ENCODE results near the gene FBXL16.

GRCh38 chr16:692356-693108 is 13.1 kb downstream of the FBXL16 start:
- no peak for TF ChIP-seq CTCF (IDR thresholded peaks at IDR 0.05)
- no peak for TF ChIP-seq EZH2 (IDR thresholded peaks at IDR 0.05)
- no peak for TF ChIP-seq EZH2phosphoT487 (IDR thresholded peaks at IDR 0.05)
